Measurements from ENCODE around the gene CACNA2D3.

CACNA2D3 gene

DNA sequence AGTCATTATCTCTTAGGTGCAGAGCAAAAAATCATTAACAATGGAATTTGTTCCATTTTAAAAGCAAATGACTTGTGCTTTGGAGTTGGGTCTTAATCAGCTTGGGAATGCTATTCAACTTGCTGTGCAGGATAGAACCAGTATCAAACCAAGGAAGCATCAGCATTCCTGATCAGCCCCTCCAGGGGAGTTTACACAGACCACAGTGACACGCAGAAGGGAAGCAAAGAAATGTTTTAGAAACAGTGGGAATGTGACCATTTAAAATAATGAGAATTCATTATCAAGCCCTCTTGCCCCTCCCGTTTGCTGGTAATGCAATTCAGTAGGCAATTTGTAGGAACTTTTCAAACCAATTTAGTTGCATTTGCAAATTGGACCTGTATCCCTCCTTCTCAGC, 650.4 kb downstream of the CACNA2D3 start:
- DNase-seq = peak; percentile 19

DNA sequence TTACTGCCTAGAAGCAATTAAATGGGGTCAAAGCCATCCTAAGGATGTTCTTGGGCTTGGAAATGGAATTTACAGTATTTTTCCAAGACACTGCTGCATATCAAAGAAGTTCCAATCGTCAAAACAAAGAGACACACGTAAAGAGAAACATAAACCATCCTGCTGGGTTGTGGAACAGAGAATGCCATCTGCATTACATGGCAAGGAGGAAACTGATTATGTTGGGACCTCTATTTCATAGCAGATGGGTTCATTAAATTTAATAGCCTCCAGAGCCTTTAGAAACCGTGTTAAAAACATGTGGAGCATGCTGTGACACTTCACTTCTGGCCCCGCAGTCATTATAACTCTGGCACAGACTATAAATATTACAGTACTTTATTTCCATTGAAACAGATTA, 650.9 kb downstream of the CACNA2D3 start:
- DNase-seq = peak; percentile 50

DNA sequence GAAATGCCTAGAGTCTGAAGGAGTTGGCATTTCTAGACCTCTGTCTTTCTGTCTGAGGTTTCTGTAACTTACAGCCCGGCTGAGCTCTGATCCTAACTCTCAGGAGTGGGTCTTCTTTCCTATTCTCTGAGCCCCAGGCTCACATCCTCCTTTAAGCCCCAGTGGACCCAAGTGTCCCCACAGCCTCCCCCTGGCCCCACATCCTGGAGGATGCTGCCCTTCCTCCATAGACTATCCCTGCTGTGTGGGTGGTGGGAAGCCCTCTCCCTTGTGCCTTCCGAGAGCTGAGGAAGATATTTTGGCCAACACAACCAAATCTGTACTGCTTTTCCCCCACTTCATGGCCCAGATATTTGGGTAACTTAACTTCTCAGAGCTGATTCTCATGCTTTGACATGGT, 654.2 kb downstream of the CACNA2D3 start:
- no peak for DNase-seq

- DNase-seq = no peak
Observed at GRCh38 chr3:54777141-54777540, 654.8 kb downstream of the CACNA2D3 start.

- peak; percentile 80 for DNase-seq
Observed at GRCh38 chr3:54780336-54780735, 658.0 kb downstream of the CACNA2D3 start.

DNA sequence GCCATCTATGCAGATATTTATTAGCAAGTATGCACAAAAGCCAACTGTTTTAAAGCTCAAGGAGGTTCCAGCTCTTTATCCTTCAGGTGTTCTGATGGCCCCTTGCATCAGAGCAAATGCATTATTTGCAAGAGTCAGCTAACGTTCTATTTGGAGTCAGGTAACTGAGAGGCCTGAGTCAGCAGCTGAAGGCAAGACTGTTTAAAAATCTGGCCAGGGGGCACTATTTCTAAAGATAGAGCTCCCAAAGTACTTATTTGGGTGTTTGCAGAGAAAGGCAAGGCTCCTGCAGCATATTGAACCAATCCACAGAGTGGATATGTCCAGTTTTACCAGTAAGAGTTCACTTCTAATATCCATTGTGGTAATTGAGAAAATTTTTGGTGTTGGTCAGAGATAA, 659.4 kb downstream of the CACNA2D3 start:
- no peak for DNase-seq

DNA sequence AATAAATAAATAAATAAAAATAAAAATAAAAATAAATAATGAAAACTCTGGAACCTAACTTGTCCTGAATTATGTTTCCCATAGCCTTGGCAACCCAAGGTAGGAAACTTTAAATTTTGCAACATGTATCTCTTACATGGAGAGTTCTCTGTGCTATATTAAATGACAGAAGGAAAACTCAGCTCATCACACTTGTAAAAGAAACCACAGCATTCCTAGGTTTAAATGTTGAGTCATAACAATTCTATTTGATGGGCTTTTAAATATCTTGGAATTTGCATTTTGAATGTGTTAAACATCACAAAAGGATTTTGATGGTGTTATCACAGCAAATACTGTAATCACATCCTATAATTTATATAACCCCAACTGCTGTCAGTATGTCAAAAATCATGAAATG, 661.3 kb downstream of the CACNA2D3 start:
- DNase-seq = peak; percentile 66

GRCh38 chr3:54784021-54784420, 661.7 kb downstream of the CACNA2D3 start:
- DNase-seq = no peak

- DNase-seq = no peak
Observed at GRCh38 chr3:54785976-54786375, 663.6 kb downstream of the CACNA2D3 start.

DNA sequence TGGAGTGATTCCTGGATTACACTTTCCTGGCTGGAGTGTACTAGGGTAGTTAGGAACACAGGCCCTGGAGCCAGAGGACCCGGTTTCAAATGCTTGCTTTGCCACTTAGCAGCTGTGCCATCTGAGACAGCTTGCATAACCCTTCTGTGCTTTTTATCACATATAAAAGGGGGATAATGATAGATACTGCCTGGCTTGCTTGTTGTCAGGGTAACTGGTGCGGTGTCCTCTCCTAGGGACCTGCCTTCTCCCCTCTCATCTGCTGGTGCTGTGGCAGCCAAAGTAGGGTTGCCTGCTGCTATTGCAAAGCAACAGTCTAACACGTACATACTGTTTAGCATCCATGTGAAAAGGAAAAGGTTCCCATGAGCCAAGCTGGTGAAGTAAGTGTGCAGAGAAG, 667.7 kb downstream of the CACNA2D3 start:
- DNase-seq = no peak

GRCh38 chr3:54791501-54792156, 669.3 kb downstream of the CACNA2D3 start:
- no peak for DNase-seq

GRCh38 chr3:54792584-54792983, 670.2 kb downstream of the CACNA2D3 start:
- DNase-seq = no peak

- no peak for DNase-seq
Observed at GRCh38 chr3:54793171-54793570, 670.8 kb downstream of the CACNA2D3 start.

GRCh38 chr3:54797111-54797510, 674.8 kb downstream of the CACNA2D3 start:
- no peak for DNase-seq

- no peak for DNase-seq
Observed at GRCh38 chr3:54800478-54800877, 678.1 kb downstream of the CACNA2D3 start.

GRCh38 chr3:54801977-54802376, 679.6 kb downstream of the CACNA2D3 start:
- DNase-seq = no peak

GRCh38 chr3:54810401-54810800, 688.0 kb downstream of the CACNA2D3 start:
- DNase-seq = no peak

DNA sequence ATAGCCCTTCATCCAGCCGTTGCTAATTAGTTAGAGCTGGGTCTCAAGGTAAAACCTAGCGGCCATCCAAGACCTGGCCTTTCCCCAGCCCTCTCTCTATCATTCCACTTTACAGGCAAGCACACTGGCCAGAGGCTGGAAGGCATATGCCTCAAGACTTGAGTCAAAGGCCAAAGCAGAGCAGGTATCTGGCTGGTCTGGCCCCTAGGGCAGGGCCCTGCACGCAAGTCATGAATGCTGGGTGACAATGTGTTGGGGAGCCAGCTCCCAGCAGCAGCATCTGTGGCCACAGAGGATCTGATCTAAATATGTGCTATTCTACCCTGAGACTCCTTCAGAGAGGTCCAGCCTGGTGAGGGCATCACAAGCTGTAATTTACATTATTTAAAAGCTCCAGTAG, 691.9 kb downstream of the CACNA2D3 start:
- no peak for DNase-seq

- peak; percentile 77 for DNase-seq
Observed at GRCh38 chr3:54817628-54818027, 695.3 kb downstream of the CACNA2D3 start.

DNA sequence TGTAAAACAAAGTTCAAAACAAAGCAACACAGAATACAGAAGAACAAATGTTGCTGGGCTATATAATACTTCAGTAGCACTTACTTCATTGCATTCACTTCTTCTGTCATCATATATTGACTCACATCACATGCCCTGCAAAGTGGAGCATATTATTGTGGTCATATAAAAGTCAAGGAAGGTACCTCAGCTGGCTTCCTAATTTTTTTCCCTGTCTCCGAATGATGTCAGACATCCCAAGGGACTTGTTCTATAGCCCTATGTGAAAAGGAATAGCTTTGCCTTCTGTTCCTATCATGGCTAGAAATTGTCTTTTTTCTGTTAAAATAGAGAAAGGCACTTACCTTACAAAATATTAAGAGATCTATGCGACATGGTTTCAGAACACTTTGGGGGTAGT, 696.1 kb downstream of the CACNA2D3 start:
- DNase-seq = peak; percentile 25

GRCh38 chr3:54818942-54819341, 696.6 kb downstream of the CACNA2D3 start:
- no peak for DNase-seq

DNA sequence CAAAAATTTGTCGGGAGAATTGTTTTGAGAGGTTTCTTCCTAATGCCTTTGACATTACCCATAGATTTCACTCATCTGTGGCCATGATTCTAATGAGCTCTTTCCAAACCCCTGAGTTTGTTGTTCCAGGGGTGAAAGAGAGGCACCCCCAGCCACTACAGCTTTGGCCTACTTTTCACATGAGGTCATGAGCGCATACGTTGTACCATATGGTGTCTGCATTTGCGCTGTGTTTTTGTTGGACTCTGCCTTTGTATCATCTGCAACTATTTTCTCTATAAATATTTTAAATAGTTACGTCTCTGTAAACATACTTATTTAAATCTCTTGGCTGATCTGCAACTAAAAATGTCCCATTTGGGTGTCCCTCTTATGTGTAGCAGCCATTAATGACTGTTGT, 697.6 kb downstream of the CACNA2D3 start:
- DNase-seq = peak; percentile 76

- DNase-seq = peak; percentile 43
Observed at GRCh38 chr3:54822206-54822605, 699.9 kb downstream of the CACNA2D3 start.

DNA sequence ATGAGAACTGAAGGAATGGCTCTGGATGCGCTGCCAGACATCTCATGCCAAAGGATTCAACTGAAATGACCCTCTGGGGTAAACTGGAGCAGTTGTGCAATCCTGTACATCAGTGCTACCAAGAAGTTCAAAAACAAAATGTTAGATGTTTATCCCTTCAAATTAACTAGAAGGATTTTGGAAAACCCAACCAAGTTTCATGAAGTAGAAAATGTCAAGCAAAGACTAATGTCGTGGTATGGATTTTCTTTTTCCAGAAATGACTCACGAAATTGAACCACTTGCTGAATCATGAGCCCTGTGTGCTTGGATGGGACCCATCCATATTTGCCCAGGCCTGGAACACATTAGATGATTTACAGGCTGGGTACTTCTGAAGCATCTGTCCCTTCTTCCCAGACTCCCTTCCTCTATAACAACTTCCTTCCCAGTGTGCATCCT, 703.9 kb downstream of the CACNA2D3 start:
- peak; percentile 75 for DNase-seq

DNA sequence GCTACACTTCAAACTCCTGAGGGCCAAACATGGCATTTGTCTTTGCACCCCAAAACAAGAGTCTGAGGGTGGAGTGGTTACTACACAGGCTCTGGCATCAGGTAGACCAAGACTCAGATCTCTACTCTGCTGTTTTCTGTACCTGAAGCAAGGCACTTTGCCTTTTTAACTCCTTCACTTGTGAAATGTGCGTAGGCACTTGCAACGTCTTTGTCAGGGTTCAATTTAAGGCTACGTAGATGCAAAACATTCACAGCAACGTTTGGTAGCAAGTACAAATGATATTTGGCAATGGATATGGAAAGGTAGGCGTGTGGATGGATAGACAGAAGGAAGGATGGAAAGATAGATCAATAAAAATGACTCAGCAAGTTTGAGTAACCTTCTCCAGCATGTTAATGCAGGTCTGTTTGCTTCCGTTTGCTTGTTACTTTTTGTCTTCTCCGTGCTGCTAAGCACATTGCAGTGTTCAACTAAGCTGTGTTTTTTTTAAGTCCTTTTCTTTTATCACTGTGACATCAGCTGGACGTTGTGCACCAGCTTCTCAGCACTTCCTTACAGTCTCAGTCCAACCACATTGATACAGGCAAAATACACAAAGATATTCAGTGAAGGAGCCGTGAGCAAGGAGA, 704.8 kb downstream of the CACNA2D3 start:
- DNase-seq = no peak
